MCF 10A (cell line): Measurements from ENCODE around the gene ADARB2. TPM values are rescaled to one million over a fixed set of nuclear protein-coding genes. Genes with fewer than 3 reads are reported as not detected.

ENCODE experiments used
- BruUV-seq: library from RNA; stranded (reverse); fragments of 400-500 nt; replicated peaks from 2 replicates; lab custom pipeline; 2021; lab: Mats Ljungman, UMichigan
- CTCF ChIA-PET: fragments of 300-600 bp; sonication (Branson Sonifier 250); formaldehyde crosslinking; extraction: SDS; loops from one replicate; lab custom pipeline; 2021; ENCODE audit warnings: antibody characterized with exemption, inconsistent platforms; lab: Yijun Ruan, JAX
- POLR2A ChIA-PET: fragments of 300-600, 350-650 bp; sonication (Branson Sonifier 250); formaldehyde crosslinking; extraction: SDS; loops from one replicate; lab custom pipeline; 2020; ENCODE audit warnings: antibody characterized with exemption, inconsistent platforms; lab: Yijun Ruan, JAX
- DNase-seq: peaks from one replicate; pipeline ENCODE4 v3.0.0-alpha.2; 2018; ENCODE audit not compliant: unreplicated experiment
- H3K27ac Mint-ChIP-seq: one replicate; pipeline ENCODE4 v1.8.0; 2022; ENCODE audit warnings: mild to moderate bottlenecking, low read depth, mixed read lengths; ENCODE audit not compliant: unreplicated experiment
- H3K27me3 Mint-ChIP-seq: one replicate; pipeline ENCODE4 v1.8.0; 2022; ENCODE audit warnings: mixed read lengths; ENCODE audit not compliant: insufficient read depth, unreplicated experiment
- H3K36me3 Mint-ChIP-seq: one replicate; pipeline ENCODE4 v1.8.0; 2022; ENCODE audit warnings: mild to moderate bottlenecking, moderate library complexity, mixed read lengths; ENCODE audit not compliant: insufficient read depth, unreplicated experiment
- H3K4me1 Mint-ChIP-seq: one replicate; pipeline ENCODE4 v1.8.0; 2022; ENCODE audit warnings: mixed read lengths; ENCODE audit not compliant: insufficient read depth, unreplicated experiment
- H3K4me3 Mint-ChIP-seq: one replicate; pipeline ENCODE4 v1.8.0; 2022; ENCODE audit warnings: mild to moderate bottlenecking, moderate library complexity, mixed read lengths; ENCODE audit not compliant: unreplicated experiment
- H3K9me3 Mint-ChIP-seq: one replicate; pipeline ENCODE4 v1.8.0; 2022; ENCODE audit warnings: mixed read lengths; ENCODE audit not compliant: unreplicated experiment
- intact Hi-C: fragments of 100-400 bp; cut with micrococcal nuclease; formaldehyde crosslinking; loops from 2 replicates; pipeline ENCODE4 v1.14.1; 2022
- total RNA-seq: library from RNA; stranded (reverse); gene quantifications from 2 replicates; pipeline ENCODE4 v1.2.3, GENCODE V29; 2022
- TF ChIP-seq, protein P1 (sequence below): fragments of 200-600 bp; IDR thresholded peaks from one replicate; pipeline ENCODE4 v1.8.0; 2022; ENCODE audit warnings: antibody characterized with exemption, mild to moderate bottlenecking; ENCODE audit not compliant: unreplicated experiment

ADARB2 gene
- total RNA-seq, 1 experiment from 2014 or later = 0.96 TPM

- no peaks in the 10 kb centered on the region for H3K4me1 Mint-ChIP-seq
- ChIA-PET CTCF (no interaction called here), POLR2A (no interaction called here)
- H3K36me3 Mint-ChIP-seq = peaks cover 9% of the 10 kb centered on the region
- TF ChIP-seq, protein P1, sequence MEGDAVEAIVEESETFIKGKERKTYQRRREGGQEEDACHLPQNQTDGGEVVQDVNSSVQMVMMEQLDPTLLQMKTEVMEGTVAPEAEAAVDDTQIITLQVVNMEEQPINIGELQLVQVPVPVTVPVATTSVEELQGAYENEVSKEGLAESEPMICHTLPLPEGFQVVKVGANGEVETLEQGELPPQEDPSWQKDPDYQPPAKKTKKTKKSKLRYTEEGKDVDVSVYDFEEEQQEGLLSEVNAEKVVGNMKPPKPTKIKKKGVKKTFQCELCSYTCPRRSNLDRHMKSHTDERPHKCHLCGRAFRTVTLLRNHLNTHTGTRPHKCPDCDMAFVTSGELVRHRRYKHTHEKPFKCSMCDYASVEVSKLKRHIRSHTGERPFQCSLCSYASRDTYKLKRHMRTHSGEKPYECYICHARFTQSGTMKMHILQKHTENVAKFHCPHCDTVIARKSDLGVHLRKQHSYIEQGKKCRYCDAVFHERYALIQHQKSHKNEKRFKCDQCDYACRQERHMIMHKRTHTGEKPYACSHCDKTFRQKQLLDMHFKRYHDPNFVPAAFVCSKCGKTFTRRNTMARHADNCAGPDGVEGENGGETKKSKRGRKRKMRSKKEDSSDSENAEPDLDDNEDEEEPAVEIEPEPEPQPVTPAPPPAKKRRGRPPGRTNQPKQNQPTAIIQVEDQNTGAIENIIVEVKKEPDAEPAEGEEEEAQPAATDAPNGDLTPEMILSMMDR = no peak
- no peak for DNase-seq
- H3K9me3 Mint-ChIP-seq = no peaks in the 10 kb centered on the region
- H3K27ac Mint-ChIP-seq = no peak overlapping the region
- no TSS peak for BruUV-seq
- no peak overlapping the region for H3K4me3 Mint-ChIP-seq
- H3K27me3 Mint-ChIP-seq = no peaks in the 10 kb centered on the region
- intact Hi-C loops = no loop called here
These were observed 110.9 kb downstream of the ADARB2 start for GRCh38 chr10:1626410-1626809.

GRCh38 chr10:1625731-1626130 lies 111.6 kb downstream of the ADARB2 start:
- no peaks in the 10 kb centered on the region for H3K4me1 Mint-ChIP-seq
- POLR2A ChIA-PET = interaction anchor here (1.0 kb wide), 1 partner anchor 9 kb away, joined by 3 read pairs; no protein-coding TSS in a partner anchor
- H3K27me3 Mint-ChIP-seq = no peaks in the 10 kb centered on the region
- no peak overlapping the region for H3K4me3 Mint-ChIP-seq
- H3K9me3 Mint-ChIP-seq = no peaks in the 10 kb centered on the region
- no TSS peak for BruUV-seq
- CTCF ChIA-PET = no interaction called here
- intact Hi-C loops = no loop called here
- H3K36me3 Mint-ChIP-seq = peaks cover 9% of the 10 kb centered on the region
- DNase-seq = no peak
- TF ChIP-seq, protein P1 = no peak
- H3K27ac Mint-ChIP-seq = no peak overlapping the region

- H3K4me3 Mint-ChIP-seq = no peak overlapping the region
- POLR2A ChIA-PET = interaction anchor here (1.0 kb wide), 1 partner anchor 10 kb away, joined by 3 read pairs; no protein-coding TSS in a partner anchor
- DNase-seq = no peak
- no TSS peak for BruUV-seq
- H3K36me3 Mint-ChIP-seq = peaks cover 5% of the 10 kb centered on the region
- H3K27me3 Mint-ChIP-seq = no peaks in the 10 kb centered on the region
- CTCF ChIA-PET = interaction anchor here (0.6 kb wide), 1 partner anchor 13 kb away, joined by 3 read pairs; no protein-coding TSS in a partner anchor
- H3K9me3 Mint-ChIP-seq = no peaks in the 10 kb centered on the region
- TF ChIP-seq, protein P1 = no peak
- H3K27ac Mint-ChIP-seq = no peak overlapping the region
- no peaks in the 10 kb centered on the region for H3K4me1 Mint-ChIP-seq
- intact Hi-C loops = no loop called here
These were observed 112.2 kb downstream of the ADARB2 start for GRCh38 chr10:1625079-1625478.

DNA sequence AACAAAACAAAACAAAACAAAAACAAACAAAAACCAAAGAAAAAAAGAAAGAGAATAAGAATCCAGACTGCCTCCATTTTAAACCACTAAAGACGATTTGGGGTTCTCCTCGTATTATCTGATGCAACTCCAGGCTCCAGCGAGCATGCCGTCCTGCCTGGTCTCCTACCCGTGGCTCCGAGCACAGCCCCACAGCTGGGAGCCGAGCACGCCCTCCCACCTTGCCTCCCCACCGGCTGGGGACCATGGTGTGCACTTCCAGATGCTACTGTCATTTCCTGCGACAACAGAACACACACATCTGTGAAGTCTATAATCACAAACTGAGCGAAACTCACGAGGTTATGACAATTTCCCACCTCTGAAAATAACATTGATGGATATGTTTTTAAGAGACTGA lies 113.1 kb downstream of the ADARB2 start:
- no peaks in the 10 kb centered on the region for H3K4me1 Mint-ChIP-seq
- no peaks in the 10 kb centered on the region for H3K27me3 Mint-ChIP-seq
- H3K27ac Mint-ChIP-seq = no peak overlapping the region
- ChIA-PET POLR2A (no interaction called here), CTCF (no interaction called here)
- H3K9me3 Mint-ChIP-seq = no peaks in the 10 kb centered on the region
- no peak overlapping the region for H3K4me3 Mint-ChIP-seq
- TF ChIP-seq, protein P1 = no peak
- BruUV-seq = no TSS peak
- intact Hi-C loops = no loop called here
- no peaks in the 10 kb centered on the region for H3K36me3 Mint-ChIP-seq
- DNase-seq = no peak
